Measurements from ENCODE around the gene USP3. TPM values are rescaled to one million over a fixed set of nuclear protein-coding genes. Genes with fewer than 3 reads are reported as not detected.

Gene USP3
- total RNA-seq, 1 donor from 2014 or later, result 57.3 TPM

GRCh38 chr15:63560741-63561448, 56.5 kb downstream of the USP3 start:
- Mint-ChIP-seq H3K4me3 (no peak overlapping the region), H3K27me3 (no peaks in the 10 kb centered on the region), H3K9me3 (no peaks in the 10 kb centered on the region), H3K36me3 (peaks cover 47% of the 10 kb centered on the region), H3K4me1 (ENCODE audit: unreplicated experiment) (peaks cover 15% of the 10 kb centered on the region), H3K27ac (no peak overlapping the region)
- DNase-seq (ENCODE audit: extremely low spot score, unreplicated experiment), result no peak
- TF ChIP-seq CTCF (conservative IDR thresholded peaks at IDR 0.05), result no peak

- H3K4me1 Mint-ChIP-seq (ENCODE audit: unreplicated experiment), result peaks cover 11% of the 10 kb centered on the region
- no peak overlapping the region for H3K27ac Mint-ChIP-seq
- no peak for TF ChIP-seq CTCF (conservative IDR thresholded peaks at IDR 0.05)
- no peak for DNase-seq (ENCODE audit: extremely low spot score, unreplicated experiment)
- peaks cover 42% of the 10 kb centered on the region for H3K36me3 Mint-ChIP-seq
- no peaks in the 10 kb centered on the region for H3K27me3 Mint-ChIP-seq
- no peaks in the 10 kb centered on the region for H3K9me3 Mint-ChIP-seq
- H3K4me3 Mint-ChIP-seq, result no peak overlapping the region
Measured at GRCh38 chr15:63564093-63564492, 59.7 kb downstream of the USP3 start.

- Mint-ChIP-seq H3K4me1 (ENCODE audit: unreplicated experiment) (peaks cover 7% of the 10 kb centered on the region), H3K27me3 (no peaks in the 10 kb centered on the region), H3K9me3 (no peaks in the 10 kb centered on the region), H3K27ac (no peak overlapping the region), H3K36me3 (peaks cover 34% of the 10 kb centered on the region), H3K4me3 (no peak overlapping the region)
- TF ChIP-seq CTCF (conservative IDR thresholded peaks at IDR 0.05), result no peak
- DNase-seq (ENCODE audit: extremely low spot score, unreplicated experiment), result no peak
Measured at GRCh38 chr15:63565536-63566186, 61.3 kb downstream of the USP3 start.

- H3K4me1 Mint-ChIP-seq (ENCODE audit: unreplicated experiment), result peaks cover 7% of the 10 kb centered on the region
- TF ChIP-seq CTCF (conservative IDR thresholded peaks at IDR 0.05), result no peak
- DNase-seq (ENCODE audit: extremely low spot score, unreplicated experiment), result no peak
- no peaks in the 10 kb centered on the region for H3K9me3 Mint-ChIP-seq
- H3K27me3 Mint-ChIP-seq, result no peaks in the 10 kb centered on the region
- no peak overlapping the region for H3K4me3 Mint-ChIP-seq
- peaks cover 39% of the 10 kb centered on the region for H3K36me3 Mint-ChIP-seq
- H3K27ac Mint-ChIP-seq, result no peak overlapping the region
Measured at GRCh38 chr15:63572749-63573464, 68.5 kb downstream of the USP3 start.

- no peak for DNase-seq (ENCODE audit: extremely low spot score, unreplicated experiment)
- peaks cover 35% of the 10 kb centered on the region for H3K36me3 Mint-ChIP-seq
- no peak for TF ChIP-seq CTCF (conservative IDR thresholded peaks at IDR 0.05)
- peaks cover 7% of the 10 kb centered on the region for H3K4me1 Mint-ChIP-seq (ENCODE audit: unreplicated experiment)
- no peak overlapping the region for H3K4me3 Mint-ChIP-seq
- no peaks in the 10 kb centered on the region for H3K27me3 Mint-ChIP-seq
- no peak overlapping the region for H3K27ac Mint-ChIP-seq
- no peaks in the 10 kb centered on the region for H3K9me3 Mint-ChIP-seq
Measured at GRCh38 chr15:63573533-63573932, 69.1 kb downstream of the USP3 start.
